Measurements from ENCODE around the gene MLLT3.

The MLLT3 gene

DNA sequence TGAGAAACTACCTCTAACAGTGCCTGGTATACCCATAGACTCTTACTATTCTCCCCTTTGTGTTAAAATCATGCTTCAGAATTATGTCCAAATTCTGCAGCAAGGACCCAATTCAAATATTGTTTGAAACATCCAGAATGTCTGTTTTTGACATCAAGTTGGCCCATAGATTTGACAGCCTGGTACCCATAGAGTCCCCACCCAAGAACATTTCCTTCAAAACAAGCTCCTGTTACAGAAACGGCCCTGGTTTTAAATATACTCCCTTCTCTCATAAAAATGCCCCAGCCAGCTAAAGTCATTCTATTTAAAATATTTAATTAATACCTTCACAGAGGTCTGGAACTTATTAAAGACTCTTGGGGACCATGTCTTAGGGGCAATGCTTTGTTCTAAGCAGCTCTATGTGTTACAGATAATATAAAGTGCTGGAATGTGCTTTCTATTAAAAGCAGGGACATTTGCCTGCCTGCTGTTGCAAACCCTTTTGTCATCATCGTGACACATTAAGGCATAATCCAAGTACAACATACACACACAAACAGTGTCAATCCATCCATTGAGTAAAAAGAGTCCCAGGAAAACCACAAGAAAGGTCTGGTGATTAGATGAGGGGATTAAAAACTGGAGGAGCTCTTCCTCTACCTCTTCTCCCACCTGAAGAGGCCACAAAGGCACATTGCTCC, 321.7 kb downstream of the MLLT3 start:
- in situ Hi-C loops (cut with HindIII; ENCODE audit: low sequenced_read_pairs): no loop called here
- no peak for DNase-seq (ENCODE audit: low read depth)
- no peak overlapping the region for H3K4me3 ChIP-seq (ENCODE audit: low read depth, low read length)
- TF ChIP-seq, protein P1, sequence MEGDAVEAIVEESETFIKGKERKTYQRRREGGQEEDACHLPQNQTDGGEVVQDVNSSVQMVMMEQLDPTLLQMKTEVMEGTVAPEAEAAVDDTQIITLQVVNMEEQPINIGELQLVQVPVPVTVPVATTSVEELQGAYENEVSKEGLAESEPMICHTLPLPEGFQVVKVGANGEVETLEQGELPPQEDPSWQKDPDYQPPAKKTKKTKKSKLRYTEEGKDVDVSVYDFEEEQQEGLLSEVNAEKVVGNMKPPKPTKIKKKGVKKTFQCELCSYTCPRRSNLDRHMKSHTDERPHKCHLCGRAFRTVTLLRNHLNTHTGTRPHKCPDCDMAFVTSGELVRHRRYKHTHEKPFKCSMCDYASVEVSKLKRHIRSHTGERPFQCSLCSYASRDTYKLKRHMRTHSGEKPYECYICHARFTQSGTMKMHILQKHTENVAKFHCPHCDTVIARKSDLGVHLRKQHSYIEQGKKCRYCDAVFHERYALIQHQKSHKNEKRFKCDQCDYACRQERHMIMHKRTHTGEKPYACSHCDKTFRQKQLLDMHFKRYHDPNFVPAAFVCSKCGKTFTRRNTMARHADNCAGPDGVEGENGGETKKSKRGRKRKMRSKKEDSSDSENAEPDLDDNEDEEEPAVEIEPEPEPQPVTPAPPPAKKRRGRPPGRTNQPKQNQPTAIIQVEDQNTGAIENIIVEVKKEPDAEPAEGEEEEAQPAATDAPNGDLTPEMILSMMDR (IDR thresholded peaks at IDR 0.05; ENCODE audit: low read depth, low read length, missing control alignments): no peak

DNA sequence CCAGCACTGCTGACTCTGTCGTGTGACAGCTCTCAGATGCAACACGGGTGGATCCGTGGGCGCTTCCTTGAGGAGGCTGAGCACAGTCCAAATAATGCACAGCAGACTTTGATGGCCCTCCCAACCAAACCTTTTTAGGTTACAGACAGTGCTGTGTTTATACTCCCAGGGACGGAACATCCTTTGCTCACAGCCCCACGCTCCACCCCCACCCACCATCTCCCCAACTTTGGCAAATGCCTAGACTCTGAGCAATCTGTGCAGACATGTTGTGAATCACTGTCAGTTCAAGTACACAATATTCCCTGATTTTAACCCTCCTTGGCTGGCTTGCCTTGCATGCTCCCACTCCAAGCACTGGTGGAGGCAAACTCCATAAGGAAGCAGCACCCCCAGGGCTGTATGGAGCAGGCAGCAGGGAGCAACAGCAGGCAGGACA, 324.6 kb downstream of the MLLT3 start:
- DNase-seq (ENCODE audit: low read depth): no peak
- TF ChIP-seq, protein P1 (IDR thresholded peaks at IDR 0.05; ENCODE audit: low read depth, low read length, missing control alignments): no peak
- no peak overlapping the region for H3K4me3 ChIP-seq (ENCODE audit: low read depth, low read length)
- in situ Hi-C loops (cut with HindIII; ENCODE audit: low sequenced_read_pairs): no loop called here

DNA sequence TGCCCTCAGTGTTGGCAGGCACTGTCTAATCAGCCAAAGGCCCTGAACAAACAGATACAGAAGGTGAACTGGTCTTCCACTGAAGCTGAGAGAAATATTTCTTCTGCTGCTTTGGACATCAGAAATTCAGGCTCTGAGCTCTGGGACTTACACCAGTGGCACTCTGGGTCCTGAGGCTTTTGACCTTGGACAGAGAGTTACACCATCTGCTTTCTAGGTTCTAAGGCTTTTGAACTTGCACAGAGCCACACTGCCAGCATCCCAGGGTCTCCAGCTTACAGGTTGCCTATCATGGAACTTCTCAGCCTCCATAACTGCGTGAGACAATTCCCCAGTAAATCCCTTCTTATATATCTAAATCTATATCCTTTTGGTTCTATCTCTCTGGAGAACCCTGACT, 326.7 kb downstream of the MLLT3 start:
- TF ChIP-seq, protein P1 (IDR thresholded peaks at IDR 0.05; ENCODE audit: low read depth, low read length, missing control alignments): no peak
- H3K4me3 ChIP-seq (ENCODE audit: low read depth, low read length): no peak overlapping the region
- in situ Hi-C loops (cut with HindIII; ENCODE audit: low sequenced_read_pairs): no loop called here
- no peak for DNase-seq (ENCODE audit: low read depth)

DNA sequence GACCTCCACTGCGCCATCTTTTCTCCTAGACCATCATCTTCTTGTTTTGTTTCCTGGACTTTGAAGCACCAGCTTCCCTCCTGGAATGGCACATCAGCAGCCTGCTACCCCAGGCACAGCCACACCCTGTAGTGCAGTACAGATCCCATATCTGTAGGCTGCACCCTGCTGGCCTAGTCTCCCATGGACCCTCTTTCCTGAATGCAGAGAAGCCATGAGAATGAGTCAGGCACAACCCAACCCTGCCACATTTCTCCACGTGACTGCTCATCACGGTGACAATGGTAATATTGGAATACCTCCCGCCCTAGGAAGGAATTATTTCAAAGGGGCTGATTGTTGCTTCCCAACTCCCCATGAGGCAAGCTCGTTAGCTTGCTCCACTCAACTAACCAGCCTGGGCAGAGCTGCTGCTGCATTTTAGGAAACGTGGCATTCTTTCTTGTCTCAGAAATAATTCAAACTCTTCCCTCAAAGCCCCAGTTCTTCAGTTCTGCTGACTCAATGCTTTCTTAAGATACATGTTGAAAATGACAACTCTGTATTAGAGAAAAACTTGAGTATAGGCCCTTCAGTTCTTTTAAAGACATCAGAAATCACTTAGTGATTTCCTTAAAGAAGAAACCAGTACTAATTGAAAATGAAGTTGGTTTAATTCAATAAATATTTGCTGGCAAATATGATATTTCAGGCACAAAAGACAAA, 328.1 kb downstream of the MLLT3 start:
- H3K4me3 ChIP-seq (ENCODE audit: low read depth, low read length): no peak overlapping the region
- in situ Hi-C loops (cut with HindIII; ENCODE audit: low sequenced_read_pairs): no loop called here
- TF ChIP-seq, protein P1 (IDR thresholded peaks at IDR 0.05; ENCODE audit: low read depth, low read length, missing control alignments): no peak
- no peak for DNase-seq (ENCODE audit: low read depth)

DNA sequence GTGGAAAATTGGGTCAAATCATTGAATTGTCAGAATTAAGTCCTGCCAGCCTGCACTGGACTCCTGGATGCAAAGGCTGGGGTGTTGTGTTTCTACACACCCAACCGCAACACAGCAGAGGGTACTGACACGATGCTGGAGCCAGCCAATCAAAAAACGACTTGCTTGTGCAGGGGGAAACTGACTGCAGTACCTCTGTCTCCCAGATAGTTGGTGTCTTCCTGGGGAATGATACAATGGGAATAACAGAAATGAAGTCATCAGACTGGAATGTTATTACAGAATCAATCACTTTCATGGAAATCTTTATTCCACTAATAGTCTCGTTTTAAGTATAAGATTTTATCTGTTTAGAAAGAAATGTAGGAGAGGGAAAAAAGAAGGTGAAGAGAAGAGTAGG, 330.3 kb downstream of the MLLT3 start:
- DNase-seq (ENCODE audit: low read depth): no peak
- TF ChIP-seq, protein P1 (IDR thresholded peaks at IDR 0.05; ENCODE audit: low read depth, low read length, missing control alignments): peak; percentile 25

More for the DNA sequence above, 330.3 kb downstream of the MLLT3 start:
- no peak overlapping the region for H3K4me3 ChIP-seq (ENCODE audit: low read depth, low read length)
- in situ Hi-C loops (cut with HindIII; ENCODE audit: low sequenced_read_pairs): no loop called here
